Activated CD4-positive, alpha-beta T cell treated with anti-CD3 and anti-CD28 coated beads, Interleukin-2, amount 50 U/mL, for 48 hours (primary cell): Measurements from ENCODE around the gene WDR77.

Source experiments
- DNase-seq, 2 experiments: peaks; one replicate each; pipeline ENCODE4 v3.0.0-alpha.2; 2020

WDR77 gene

DNA sequence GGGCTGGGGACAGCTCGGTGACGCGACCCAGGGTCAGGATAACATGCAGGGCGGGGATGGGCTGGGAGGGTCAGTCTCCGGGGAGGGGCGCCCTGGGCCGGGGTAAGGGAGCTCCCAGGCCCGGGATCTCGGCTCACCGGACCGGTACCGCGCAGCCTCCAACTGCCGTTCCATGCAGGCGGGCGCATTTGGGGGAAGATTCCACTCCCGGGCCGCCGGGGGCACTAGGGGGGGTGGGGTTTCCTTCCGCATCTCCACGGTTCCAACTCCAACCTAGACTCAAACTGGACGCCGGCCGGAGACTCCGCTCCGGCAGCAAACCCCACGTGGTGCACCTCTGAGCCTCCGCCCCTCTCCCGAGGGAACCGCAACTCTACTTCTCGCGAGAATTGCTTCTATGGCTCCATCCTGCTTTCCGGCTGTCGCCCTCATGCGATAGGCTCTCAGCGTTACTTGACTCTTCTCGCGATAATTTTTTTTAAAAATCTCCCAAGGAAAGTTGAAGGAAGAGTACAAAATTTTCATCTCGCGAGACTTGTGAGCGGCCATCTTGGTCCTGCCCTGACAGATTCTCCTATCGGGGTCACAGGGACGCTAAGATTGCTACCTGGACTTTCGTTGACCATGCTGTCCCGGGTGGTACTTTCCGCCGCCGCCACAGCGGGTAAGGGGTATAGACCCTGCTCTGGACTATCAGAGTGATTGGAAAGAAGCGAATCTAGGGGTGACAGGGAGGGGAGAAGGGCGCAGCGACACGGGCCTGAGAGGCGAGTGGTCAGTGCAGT lies at the start of gene WDR77, which contains the start of gene ATP5PB:
TSS of gene WDR77 (minus strand) at position 339 of the 785 bp plus-strand sequence. CDS start at position 252, 87 bp downstream.
TSS of gene ATP5PB (plus strand) at position 547 of the 785 bp plus-strand sequence. CDS start at position 625, 78 bp downstream.
- DNase-seq, result peak; percentile 88 to 90

DNA sequence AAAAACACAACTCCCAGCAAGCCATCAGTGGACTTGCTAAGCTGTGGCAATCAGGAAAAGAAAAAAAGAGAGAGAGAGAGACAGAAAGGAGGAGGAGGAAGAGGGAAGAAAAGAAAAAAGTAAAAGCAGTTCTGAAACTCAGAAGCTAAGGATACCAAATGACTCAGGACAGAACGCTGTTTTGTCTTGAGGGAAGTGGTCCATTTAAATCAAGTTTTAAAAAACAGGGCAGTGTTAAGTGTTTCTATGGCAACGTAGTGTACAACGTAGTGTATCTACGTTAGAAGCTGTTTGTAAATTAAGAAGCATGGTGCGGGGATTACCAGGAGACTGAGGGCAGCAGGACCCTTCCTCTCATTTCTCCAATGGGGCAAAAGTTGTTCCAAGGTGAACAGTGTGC lies 48.5 kb upstream of the WDR77 start:
- DNase-seq, result no peak

DNA sequence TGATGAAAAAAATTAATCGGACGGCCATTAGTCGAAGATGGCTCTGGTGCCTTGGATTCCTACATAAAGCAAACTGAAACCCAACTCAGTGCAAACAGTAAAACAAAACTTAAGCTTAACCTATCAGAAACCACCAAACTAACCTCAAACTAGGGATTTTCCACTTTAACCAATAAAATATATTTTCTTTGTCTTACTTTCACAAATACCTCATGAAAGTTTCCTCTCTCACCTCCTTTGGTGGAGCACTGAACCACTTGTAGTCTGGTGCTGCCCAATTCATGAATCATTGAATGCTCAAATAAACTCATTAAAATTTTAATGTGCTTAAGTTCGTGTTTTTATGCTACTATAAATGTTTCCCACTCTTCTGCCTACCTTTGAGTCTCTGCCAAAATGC lies 47.3 kb upstream of the WDR77 start:
- no peak for DNase-seq

DNA sequence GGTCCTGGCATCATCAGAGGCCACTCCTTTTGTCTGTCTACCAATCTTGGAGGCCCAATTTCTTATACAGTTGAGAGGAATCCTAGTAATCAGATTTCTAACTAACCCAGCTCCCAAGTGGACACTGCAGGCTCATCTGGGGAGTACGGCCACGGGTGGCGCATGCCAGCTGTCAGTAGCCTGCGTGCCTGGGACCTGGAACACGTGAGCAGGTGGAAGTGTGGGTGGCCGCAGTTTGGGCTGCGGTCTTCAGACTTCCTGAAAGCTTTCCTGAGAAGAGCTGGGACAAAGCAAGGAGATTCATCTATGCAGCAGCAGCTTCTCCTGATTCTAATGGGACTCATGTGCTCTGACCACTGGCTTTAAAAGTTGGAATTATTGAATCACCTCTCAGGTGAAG lies 42.0 kb upstream of the WDR77 start:
- DNase-seq, result no peak

DNA sequence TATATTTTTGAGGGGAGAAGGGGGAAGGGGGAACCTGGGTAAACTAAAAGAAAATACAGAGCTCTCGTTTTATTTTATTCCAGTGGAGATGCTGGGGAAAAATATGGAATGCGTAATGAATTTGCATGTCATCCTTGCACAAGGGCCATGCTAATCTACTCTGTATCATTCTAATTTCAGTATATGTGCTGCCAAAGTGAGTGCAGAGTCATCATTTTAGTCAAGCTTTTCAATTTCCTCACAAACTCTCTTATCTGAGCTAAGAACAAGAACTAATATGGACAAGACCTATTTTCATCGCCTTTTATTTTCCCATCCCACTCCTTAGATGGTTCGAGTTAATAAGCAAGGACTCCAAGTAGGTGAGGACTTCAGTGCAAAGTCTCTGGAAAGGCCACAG lies 41.2 kb upstream of the WDR77 start:
- no peak for DNase-seq

DNA sequence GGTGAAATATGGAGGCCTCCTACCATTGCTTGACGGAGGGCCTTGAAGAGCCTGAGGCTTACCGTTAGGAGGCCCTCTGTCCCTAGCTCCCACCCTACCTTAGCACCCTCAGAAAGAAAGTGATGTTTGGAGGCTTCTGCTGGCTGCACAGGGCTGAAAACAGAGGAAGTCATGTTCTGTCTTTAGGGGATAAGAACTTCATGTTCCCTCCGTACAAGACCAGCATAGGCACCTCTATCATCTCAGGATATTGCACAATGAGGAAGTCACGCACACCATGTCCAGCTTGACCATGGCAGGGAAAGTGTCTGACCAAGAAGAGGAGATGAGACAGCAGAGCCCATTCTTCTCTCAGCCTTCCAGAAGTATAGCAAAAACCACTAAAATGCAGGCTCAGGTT lies 40.5 kb upstream of the WDR77 start:
- DNase-seq, result no peak

DNA sequence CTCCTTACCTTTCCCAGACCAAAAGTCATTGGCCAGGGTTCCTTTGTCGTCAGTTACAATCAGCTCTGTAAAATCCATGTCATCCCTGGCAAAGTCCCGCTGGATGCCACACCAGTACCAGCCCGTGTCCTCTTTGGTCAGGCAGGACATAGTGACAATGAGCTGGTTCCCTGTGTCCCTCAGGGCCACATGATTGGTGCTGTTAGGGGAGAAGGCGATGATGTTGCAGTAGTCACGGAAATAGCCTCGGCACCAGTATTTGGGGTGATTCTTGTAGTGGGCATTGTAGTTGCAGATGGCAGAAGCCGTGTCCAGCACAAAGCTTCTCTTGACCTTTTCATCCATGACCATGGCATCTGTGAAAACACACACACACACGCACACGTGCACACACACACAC lies 39.6 kb upstream of the WDR77 start:
- DNase-seq, result no peak

DNA sequence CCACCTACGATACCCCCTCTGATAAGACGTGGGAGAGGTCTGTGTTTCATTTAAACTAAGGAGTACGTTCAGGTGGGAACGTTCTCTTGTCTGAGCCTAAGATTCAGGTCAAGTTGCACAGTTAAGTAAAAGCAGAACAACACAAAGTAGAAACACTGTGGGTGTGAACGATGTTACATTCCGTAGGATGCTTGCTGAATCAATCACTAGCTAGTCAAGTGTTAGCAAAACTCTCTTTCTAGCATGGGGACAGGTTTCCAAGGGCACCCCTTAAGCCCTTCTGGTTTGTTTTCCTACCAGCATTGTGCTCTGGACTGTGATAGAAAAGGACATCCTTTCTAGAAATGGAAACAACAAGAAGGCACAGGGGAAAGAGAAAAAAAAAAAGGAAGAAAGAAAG lies 38.1 kb upstream of the WDR77 start:
- no peak for DNase-seq

DNA sequence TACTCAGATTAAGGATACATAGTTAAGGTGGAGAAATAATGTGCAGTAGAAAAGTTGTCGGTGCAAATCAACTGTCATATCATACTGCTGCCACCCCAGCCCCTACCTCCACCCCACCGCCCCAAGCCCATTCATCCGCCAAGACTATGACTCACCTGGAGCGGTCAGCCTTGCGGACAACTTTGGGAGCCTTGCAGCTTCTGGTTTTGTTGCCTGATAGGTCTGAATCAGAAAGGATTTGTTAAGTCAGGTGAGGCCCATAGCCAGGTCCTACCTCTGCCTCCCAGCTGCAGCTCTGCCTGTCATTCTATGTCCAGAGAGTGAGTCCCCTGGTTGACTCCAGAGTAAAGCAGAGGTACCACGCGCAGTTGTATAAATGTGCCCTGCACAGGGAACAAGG lies 37.4 kb upstream of the WDR77 start:
- no peak for DNase-seq

DNA sequence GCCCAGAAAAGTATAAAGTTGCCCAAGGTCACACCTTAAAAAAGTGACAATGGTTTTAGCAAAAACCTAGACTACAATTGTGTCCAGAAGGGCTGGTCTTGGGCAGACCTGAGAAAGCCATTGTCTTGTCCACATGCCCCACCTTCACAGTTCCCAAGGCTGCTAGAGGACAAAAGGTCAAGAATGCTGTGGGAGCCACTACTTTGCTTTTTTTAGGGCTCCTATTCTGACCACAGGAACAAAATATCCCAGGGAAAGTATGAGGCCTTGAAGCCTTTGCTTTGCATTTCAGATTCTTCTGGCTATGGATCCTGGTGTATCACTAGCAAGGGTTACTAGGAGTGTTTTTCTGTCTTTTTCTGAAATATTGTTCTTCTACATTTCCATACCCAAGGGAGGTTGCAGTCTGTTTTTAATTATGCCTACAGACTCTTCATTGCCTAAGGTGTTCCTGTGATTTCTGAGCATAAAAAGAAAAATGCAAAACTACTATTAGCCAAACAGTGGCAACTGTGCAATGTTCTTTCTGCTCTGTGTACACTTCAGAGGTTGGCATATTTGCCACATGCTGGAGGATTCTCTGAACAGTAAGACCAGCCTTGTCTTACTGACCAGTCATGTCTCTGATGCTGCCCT lies 35.5 kb upstream of the WDR77 start:
- no peak for DNase-seq

DNA sequence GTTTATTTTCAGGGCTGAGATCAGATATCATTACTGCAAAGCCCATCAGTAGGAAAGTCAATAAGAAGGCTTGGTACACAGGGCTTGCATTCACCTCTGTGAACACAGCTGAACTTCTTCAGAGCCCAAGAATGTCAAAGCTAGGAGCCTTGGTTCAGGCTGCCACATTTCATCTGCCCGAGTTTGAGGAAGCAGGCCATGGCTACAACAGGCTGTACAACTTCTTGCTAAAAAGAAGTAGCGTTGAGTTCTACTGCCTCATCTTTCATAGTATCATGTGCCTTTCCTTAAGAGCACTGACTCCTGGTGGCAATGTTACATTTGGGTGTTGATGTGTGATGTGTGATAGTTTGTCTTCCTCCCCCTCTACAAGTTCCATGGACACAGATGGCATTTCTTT lies 34.8 kb upstream of the WDR77 start:
- no peak for DNase-seq

DNA sequence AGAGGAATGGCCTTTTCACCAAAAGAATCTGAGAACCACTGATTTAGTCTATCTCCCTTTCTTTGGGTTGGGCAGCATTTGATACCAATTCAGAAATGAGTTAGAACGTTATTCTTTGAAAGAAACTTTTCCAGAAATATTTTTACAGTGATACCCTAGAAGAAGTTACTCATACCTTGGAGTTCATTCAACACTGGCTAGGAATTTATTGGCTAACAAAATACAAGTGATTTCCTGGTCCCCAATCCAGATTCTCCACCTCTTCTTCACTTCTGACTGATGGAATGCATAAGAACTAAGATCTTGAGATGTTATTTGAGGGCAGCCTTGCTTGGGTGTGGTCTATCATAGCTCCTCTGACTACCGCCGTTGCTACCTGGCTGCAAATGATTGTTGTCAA lies 34.1 kb upstream of the WDR77 start:
- DNase-seq, result no peak

DNA sequence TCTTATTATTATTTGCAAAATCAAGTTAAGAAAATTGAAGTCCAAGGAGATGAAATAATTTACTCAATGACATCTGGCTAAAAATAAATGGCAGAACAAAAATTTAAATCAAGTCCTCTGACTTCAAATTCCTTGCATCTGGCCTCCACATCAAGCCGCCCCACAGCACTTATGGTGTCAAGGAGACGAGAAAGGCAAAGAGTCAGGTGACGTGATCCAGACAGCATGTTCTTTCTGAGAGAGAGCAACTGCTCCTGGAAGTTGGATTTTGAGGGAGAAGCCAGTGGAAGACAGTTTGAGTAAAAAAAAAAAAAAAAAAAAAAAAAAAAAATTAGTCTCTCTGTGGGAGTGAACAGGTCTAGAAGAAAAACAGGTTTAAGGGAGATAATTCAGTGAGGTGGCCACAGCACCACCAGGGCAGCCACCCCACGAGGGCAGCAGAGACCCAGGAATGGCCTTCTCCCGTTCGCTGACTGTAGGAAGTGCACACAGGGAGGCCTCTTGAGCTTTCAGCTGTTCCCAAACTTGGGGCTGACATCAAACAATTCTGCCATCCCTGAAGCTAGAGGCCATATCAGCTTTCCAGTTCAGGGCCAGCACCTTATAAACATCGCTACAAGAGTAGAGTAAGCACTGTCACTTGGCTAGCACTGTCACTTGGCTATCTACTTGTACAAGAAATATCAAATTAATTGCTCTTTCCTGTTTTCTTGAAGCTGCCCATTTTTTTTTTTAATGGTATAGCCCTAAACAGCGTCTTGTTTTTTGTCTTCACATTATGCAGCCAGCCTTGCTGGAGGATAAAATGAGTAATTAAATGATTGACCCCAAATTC lies 32.5 kb upstream of the WDR77 start:
- peak; percentile 67 to 75 for DNase-seq

DNA sequence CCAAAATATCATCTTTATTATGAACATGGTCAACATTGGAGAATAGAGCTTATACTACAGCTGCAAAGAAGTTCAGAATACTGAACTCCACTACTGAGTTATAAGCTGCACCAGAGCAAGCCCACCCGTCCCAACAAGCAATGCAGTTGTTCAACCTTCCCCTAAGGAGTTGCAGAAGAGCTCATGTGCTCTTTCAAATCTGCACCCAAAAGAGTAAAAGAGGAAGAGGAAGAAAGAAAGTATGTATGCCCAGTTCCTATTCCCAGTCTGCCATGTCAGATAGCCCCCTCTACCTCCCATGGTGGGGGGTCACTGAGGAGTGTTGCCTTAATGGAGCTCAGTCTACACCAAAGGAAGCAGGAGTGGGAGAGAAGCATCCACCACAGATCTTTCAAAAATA lies 31.6 kb upstream of the WDR77 start:
- DNase-seq, result no peak

DNA sequence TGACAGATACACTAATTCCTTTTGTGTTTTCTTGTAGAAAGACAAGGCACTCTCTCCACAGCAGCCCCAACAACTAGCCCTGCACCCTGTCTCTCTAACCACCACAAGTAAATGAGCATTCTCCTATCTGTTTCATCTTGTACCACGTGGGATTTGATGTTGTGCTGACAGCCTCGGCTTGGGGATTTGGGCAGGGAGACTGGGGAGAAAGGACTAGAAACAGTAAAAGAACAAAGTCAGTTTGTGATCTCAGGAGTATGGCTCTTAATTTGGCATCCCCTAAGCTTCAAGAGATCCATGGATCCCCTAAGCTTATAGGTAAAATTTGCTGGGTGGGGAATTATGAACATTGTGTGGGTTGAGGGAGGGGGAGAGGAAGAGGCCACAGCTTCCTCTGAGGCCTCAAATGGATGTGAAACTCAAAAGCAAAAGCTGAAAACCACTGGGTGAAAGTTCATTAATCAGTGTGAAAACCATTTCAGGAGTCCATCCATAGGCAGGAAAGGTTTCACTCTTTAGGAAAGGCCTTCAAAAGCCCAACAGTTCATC lies 27.8 kb upstream of the WDR77 start:
- DNase-seq, result peak; percentile 29 to 38

DNA sequence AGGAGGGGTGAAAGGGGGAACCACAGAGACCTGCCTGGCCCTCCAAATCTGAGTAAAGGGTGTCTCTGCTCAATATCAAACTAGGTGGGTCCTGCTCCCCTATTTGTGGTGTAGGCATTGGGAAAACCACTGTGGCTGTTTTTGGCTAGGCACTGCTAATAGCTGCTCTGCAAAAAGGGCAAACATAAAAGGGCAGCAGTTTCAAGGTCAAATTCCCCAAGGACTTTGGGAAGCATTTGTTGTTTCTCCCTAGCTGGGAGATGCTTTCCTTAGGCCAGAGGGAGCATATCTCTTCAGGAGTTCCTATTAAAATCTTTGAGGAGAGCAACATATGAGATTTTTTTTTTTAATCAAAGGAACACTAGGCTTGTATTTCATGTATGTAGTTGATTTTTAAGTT lies 27.2 kb upstream of the WDR77 start:
- DNase-seq, result no peak

DNA sequence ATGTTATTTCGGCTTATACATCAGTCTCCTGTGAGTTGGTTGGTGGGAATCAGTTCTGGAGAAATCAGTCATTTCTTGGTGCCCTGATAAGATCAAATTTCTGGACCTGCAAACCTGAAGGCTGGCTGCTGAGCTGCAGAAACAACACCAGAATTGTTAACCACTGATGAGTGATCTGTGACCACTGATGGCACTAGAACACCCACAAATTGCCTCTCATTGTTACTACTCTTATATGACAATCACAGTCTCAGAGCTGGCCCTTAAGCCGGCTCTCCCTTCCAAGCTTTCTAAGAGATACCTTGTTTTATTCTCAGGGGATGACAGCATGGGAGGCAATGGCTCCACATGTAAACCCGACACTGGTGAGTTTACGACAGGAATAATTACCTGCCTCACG lies 26.6 kb upstream of the WDR77 start:
- peak; percentile 27 to 54 for DNase-seq

DNA sequence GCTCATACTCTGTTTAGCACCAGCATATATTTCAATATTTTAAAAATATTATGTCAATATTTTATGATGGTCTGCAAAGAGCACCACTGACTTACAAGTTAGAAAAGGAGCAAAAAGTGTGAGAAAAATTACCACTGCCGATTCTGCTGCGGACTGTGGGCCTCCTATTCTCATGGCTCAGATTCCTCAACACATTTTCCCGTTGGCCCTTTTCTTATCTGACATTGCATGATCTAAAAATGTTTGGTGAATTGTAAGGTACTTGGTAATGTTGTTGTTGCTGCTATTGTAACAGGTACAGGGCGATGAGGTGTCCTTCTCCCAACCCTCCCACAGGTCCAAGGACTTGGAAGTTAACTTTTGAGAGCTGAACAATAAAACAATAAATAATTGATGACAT lies 25.5 kb upstream of the WDR77 start:
- DNase-seq, result no peak

DNA sequence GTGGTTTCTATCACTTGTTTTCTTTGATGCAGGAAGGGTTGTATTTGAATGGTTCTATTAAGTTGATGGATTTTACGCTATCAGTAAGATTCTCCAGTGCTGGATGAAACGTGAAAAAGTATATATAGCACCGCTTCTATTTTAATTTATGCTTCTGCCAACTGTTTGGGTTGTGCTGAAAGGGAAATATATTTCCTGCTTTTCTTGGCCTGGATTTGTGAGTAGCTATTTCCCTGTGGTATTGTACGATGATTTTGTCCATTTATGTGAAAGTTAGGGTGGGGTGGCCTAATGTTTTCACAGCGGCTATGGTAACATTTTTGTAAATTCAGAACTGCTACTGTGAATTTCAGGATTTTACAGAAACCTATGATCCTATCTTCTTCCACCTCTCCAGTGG lies 25.1 kb upstream of the WDR77 start:
- no peak for DNase-seq

DNA sequence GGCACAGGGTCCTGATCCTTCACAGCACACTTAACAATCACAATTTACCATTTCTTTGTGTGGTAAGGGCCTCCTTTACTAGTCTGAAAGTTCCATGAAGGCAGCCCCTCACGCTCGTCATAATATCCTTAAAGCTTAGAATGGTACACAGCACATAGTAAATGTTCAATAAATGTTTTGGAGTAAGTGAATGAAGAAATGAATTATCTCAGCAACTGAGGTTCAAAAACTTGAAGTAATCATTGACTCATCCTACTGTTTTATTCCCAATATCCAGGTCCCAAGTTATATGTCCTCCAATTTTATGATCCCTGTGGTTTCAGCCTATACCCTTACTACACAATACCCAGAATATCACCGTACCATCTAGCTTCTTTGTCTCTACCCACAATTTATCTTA lies 22.5 kb upstream of the WDR77 start:
- no peak for DNase-seq

DNA sequence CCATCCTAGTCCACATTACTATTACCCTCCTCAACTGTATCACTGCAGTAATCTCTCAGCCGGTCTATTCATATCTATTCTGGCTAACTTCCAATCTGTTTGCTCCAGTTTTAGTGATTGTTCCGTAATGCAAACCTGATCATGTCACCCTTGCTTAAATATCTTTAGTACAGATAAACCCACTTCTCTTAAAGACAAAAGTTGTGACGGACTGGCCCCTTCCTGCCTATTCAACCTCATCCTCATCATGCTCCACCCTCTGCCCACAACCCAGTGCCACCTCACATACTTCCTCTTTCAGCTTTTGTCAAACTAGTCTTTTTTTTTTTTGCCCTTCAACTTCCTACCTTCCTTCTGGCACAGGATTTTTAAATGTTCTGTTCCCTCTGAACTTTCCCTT lies 22.0 kb upstream of the WDR77 start:
- DNase-seq, result peak; percentile 51 to 67

DNA sequence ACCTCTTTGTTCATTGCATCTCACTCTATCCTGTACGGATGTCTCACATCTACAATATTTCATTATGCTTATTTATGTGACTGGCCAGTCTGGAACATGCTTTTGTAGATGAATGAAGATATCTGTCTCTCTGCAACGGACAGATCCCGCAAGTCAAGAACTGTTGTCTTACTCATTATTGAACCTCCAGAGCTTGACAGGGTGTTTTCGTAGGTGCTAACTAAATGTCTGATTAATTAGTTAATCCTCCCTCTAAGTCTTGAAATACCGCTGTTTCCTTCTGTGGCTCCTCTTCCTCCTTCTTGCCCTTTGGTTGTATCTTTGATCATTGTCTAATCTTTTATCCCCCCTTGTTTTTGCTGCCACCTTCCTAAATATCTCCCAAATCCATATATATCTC lies 21.5 kb upstream of the WDR77 start:
- DNase-seq, result no peak

DNA sequence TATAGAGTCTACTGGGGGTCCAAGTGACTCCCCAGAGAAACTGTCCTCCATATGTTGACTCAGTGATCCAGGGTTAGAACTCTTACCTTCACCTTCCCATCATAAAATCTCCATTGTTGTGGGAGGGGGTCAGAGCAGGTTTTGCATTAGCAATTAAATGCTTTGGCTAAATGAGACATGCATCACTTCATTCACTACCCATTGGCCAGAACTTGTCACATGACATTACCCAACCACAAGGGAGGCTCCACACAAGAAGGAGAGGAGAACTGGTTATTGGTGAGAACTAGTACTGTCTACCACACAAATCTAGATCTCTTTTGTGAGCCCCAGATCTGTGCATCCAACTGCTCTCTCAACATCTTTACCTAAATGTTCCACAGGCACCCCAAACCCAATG lies 20.5 kb upstream of the WDR77 start:
- DNase-seq, result no peak

DNA sequence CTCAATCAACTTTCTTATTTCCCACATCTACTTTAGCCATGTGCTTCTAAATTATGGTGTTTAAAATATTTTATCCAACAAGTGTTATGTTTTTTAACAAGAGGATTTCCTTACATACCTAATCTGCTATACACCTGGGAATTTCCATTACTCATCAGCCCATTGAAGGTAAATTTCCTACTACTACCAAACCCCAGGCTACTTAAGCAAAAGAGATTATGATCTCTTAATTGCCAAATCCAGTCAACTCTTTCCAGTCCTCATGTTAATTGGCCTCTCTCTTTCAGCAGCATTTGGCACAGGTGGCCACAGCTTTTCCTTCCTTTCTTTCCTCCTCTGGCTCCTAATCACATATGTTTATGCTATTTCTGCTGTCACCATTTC lies 19.7 kb upstream of the WDR77 start:
- no peak for DNase-seq
